H1 (cell line): ENCODE data around the gene CYB561D2. TPM values are rescaled to one million over a fixed set of nuclear protein-coding genes. Genes with fewer than 3 reads are reported as not detected.
A peak's percentile ranks its signal among the peaks of the same experiment; 100 is the strongest.

Source experiments
- CTCF ChIA-PET: fragments of 300-600 bp; sonication (Branson Sonifier 250); formaldehyde crosslinking; loops from one replicate; lab custom pipeline; 2021; ENCODE audit not compliant: partially characterized antibody; lab: Charles Lee
- POLR2A ChIA-PET: fragments of 300-600 bp; sonication (Branson Sonifier 250); formaldehyde crosslinking; loops from one replicate; lab custom pipeline; 2021; ENCODE audit warnings: inconsistent platforms; ENCODE audit not compliant: partially characterized antibody; lab: Charles Lee
- DNase-seq, 2 experiments: peaks; one replicate each; pipeline versions ENCODE4 v3.0.0 to v3.0.0-alpha.2; 2010 to 2022; ENCODE audit warnings: low spot score in 2 of 2, low read depth in 1 of 2, mixed read lengths in 1 of 2
- FAIRE-seq: peaks from 2 replicates; lab custom pipeline; 2011; peaks lifted over from hg19 to GRCh38; lab: Jason Lieb, UNC
- H2AFZ ChIP-seq: 2 replicates; pipeline ENCODE4 v1.8.1; 2012; ENCODE audit warnings: low read length, inconsistent platforms
- H2AK5ac ChIP-seq: 2 replicates; pipeline ENCODE4 v1.6.1; 2013; ENCODE audit warnings: low read depth, low read length
- H2BK120ac ChIP-seq: replicated peaks from 2 replicates; pipeline ENCODE3; 2013; ENCODE audit warnings: low read depth, low read length, inconsistent platforms
- H2BK12ac ChIP-seq: 2 replicates; pipeline ENCODE4 v1.6.1; 2013; ENCODE audit warnings: low read depth, low read length
- H2BK15ac ChIP-seq: 2 replicates; pipeline ENCODE4 v1.6.1; 2013; ENCODE audit warnings: low read length
- H2BK20ac ChIP-seq: 2 replicates; pipeline ENCODE4 v1.6.1; 2013; ENCODE audit warnings: low read length
- H2BK5ac ChIP-seq: 2 replicates; pipeline ENCODE4 v1.6.1; 2013; ENCODE audit warnings: low read depth, low read length
- H3K14ac ChIP-seq: 2 replicates; pipeline ENCODE4 v1.6.1; 2013; ENCODE audit warnings: inconsistent platforms; ENCODE audit not compliant: insufficient read length
- H3K18ac ChIP-seq: 2 replicates; pipeline ENCODE4 v1.6.1; 2013; ENCODE audit warnings: low read length; ENCODE audit errors: extremely low read depth
- H3K23ac ChIP-seq: 2 replicates; pipeline ENCODE4 v1.6.1; 2013; ENCODE audit warnings: inconsistent platforms; ENCODE audit not compliant: insufficient read length
- H3K23me2 ChIP-seq: 2 replicates; pipeline ENCODE4 v1.6.1; 2013; ENCODE audit warnings: low read depth, low read length
- H3K27ac ChIP-seq: 2 replicates; pipeline ENCODE4 v1.6.1; 2011; ENCODE audit warnings: low read depth, low read length, inconsistent platforms
- H3K27me3 ChIP-seq, 4 experiments: replicated peaks in 1 of 4; 1 replicate in 1 of 4; 2 replicates in 3 of 4; pipeline versions ENCODE4 v1.6.1 to v1.8.1; 2011 to 2013; ENCODE audit warnings: low read length in 3 of 4, mild to moderate bottlenecking in 3 of 4, inconsistent platforms in 2 of 4, mixed read lengths in 2 of 4, moderate library complexity in 1 of 4; ENCODE audit not compliant: control insufficient read depth in 3 of 4, insufficient read depth in 3 of 4; ENCODE audit errors: extremely low read depth in 1 of 4
- H3K36me3 ChIP-seq, 4 experiments: 2 replicates each; pipeline versions ENCODE4 v1.6.1 to v1.8.1; 2011 to 2013; ENCODE audit warnings: mild to moderate bottlenecking in 4 of 4, low read length in 3 of 4, moderate library complexity in 2 of 4, control low read depth in 1 of 4, inconsistent platforms in 1 of 4; ENCODE audit not compliant: insufficient read depth in 4 of 4, control insufficient read depth in 2 of 4
- H3K4ac ChIP-seq: replicated peaks from 2 replicates; pipeline ENCODE3; 2013; ENCODE audit warnings: low read length, low read depth, mixed read lengths, inconsistent platforms; ENCODE audit not compliant: insufficient read length
- H3K4me1 ChIP-seq, 4 experiments: replicated peaks in 1 of 4; 1 replicate in 1 of 4; 2 replicates in 3 of 4; pipeline versions ENCODE4 v1.6.1 to v1.8.1; 2011 to 2013; ENCODE audit warnings: low read length in 3 of 4, inconsistent platforms in 2 of 4, mixed read lengths in 1 of 4; ENCODE audit not compliant: insufficient read depth in 4 of 4, control insufficient read depth in 3 of 4
- H3K4me2 ChIP-seq, 2 experiments: 2 replicates each; pipeline versions ENCODE4 v1.6.1 to v1.8.1; 2011 to 2013; ENCODE audit warnings: low read depth in 2 of 2, low read length in 2 of 2, control low read depth in 1 of 2, inconsistent platforms in 1 of 2, mild to moderate bottlenecking in 1 of 2; ENCODE audit not compliant: insufficient read depth in 1 of 2
- H3K4me3 ChIP-seq, 4 experiments: fragments of 200-600, 300-600 bp in 1 of 4; sonication (generic), shearing (Covaris generic), sonication (Bioruptor Twin) in 1 of 4; 2 replicates each; pipeline versions ENCODE4 v1.5.1 to v1.8.1; 2011 to 2016; ENCODE audit warnings: low read length in 4 of 4, low read depth in 3 of 4, control low read depth in 2 of 4, inconsistent platforms in 2 of 4, mild to moderate bottlenecking in 2 of 4, mixed read lengths in 1 of 4, moderate library complexity in 1 of 4; ENCODE audit not compliant: insufficient read depth in 2 of 4; ENCODE audit errors: extremely low read depth in 1 of 4
- H3K56ac ChIP-seq: replicated peaks from 2 replicates; pipeline ENCODE3; 2013; ENCODE audit warnings: low read depth, mild to moderate bottlenecking, mixed read lengths, low read length, inconsistent platforms; ENCODE audit not compliant: insufficient read length
- H3K79me1 ChIP-seq: 2 replicates; pipeline ENCODE4 v1.6.1; 2013; ENCODE audit warnings: low read depth, low read length, control low read depth
- H3K79me2 ChIP-seq, 2 experiments: 2 replicates each; pipeline versions ENCODE4 v1.6.1 to v1.8.1; 2012 to 2013; ENCODE audit warnings: low read length in 2 of 2, mild to moderate bottlenecking in 2 of 2, inconsistent platforms in 1 of 2; ENCODE audit not compliant: insufficient read depth in 2 of 2, control insufficient read depth in 1 of 2
- H3K9ac ChIP-seq, 4 experiments: replicated peaks in 1 of 4; 1 replicate in 1 of 4; 2 replicates in 3 of 4; pipeline versions ENCODE4 v1.6.1 to v1.8.1; 2011 to 2013; ENCODE audit warnings: low read depth in 3 of 4, low read length in 3 of 4, control low read depth in 2 of 4, mild to moderate bottlenecking in 2 of 4, moderate library complexity in 2 of 4, inconsistent platforms in 1 of 4; ENCODE audit errors: extremely low read depth in 1 of 4
- H3K9me3 ChIP-seq, 2 experiments: 2 replicates each; pipeline versions ENCODE4 v1.6.1 to v1.8.1; 2012 to 2013; ENCODE audit warnings: mild to moderate bottlenecking in 2 of 2, moderate library complexity in 2 of 2, control low read depth in 1 of 2, inconsistent platforms in 1 of 2, low read depth in 1 of 2, low read length in 1 of 2, mixed read lengths in 1 of 2; ENCODE audit not compliant: insufficient read depth in 2 of 2
- H4K20me1 ChIP-seq, 2 experiments: replicated peaks in 1 of 2; 2 replicates each; pipeline versions ENCODE3 to v1.8.1; 2011 to 2013; ENCODE audit warnings: inconsistent platforms in 2 of 2, low read length in 2 of 2, mild to moderate bottlenecking in 1 of 2; ENCODE audit not compliant: insufficient read depth in 2 of 2, control insufficient read depth in 1 of 2
- H4K5ac ChIP-seq: 2 replicates; pipeline ENCODE4 v1.6.1; 2013; ENCODE audit warnings: low read length, low read depth, mixed read lengths, inconsistent platforms; ENCODE audit not compliant: insufficient read length
- H4K8ac ChIP-seq: 2 replicates; pipeline ENCODE4 v1.8.0; 2013; ENCODE audit warnings: mild to moderate bottlenecking, moderate library complexity, low read length, inconsistent platforms; ENCODE audit not compliant: insufficient read depth; ENCODE audit errors: extremely low read depth
- H4K91ac ChIP-seq: replicated peaks from 2 replicates; pipeline ENCODE3; 2013; ENCODE audit warnings: low read length, mixed read lengths, inconsistent platforms; ENCODE audit not compliant: insufficient read length
- KDM4A ChIP-seq: IDR thresholded peaks from one replicate; pipeline ENCODE4 v1.7.1; 2012; ENCODE audit warnings: low read depth, mild to moderate bottlenecking, moderate library complexity, low read length, inconsistent platforms; ENCODE audit not compliant: severe bottlenecking
- NRF1 ChIP-seq: IDR thresholded peaks from 2 replicates; pipeline ENCODE4 v1.6.1; 2011; ENCODE audit warnings: mild to moderate bottlenecking, low read depth, low read length, improper control_type of control experiment
- PHF8 ChIP-seq: fragments of 200-600 bp; sonication (generic); conservative IDR thresholded peaks from 2 replicates; pipeline ENCODE4 v1.7.1; 2012; ENCODE audit warnings: low read depth, mild to moderate bottlenecking, inconsistent platforms, low read length, moderate library complexity
- SAP30 ChIP-seq: fragments of 300-600 bp; sonication (generic); IDR thresholded peaks from 2 replicates; pipeline ENCODE4 v1.7.1; 2012; ENCODE audit warnings: low read length, moderate library complexity, mild to moderate bottlenecking, inconsistent platforms; ENCODE audit not compliant: insufficient read depth, insufficient replicate concordance
- SIN3A ChIP-seq, 2 experiments: IDR thresholded peaks in 1 of 2; conservative IDR thresholded peaks in 1 of 2; 2 replicates each; pipeline ENCODE4 v1.6.1; 2011 to 2012; ENCODE audit warnings: low read length in 2 of 2, improper control_type of control experiment in 1 of 2, low read depth in 1 of 2, mild to moderate bottlenecking in 1 of 2
- TEAD4 ChIP-seq: IDR thresholded peaks from 2 replicates; pipeline ENCODE4 v1.6.1; 2012; ENCODE audit warnings: low read depth, low read length, inconsistent platforms, mixed read lengths
- WGBS, 2 experiments: shearing (Covaris generic) in 1 of 2; methylation state at CpG; one replicate each; pipeline versions ENCODE4 v1.1.6 to v1.1.7; 2013 to 2015; ENCODE audit warnings: low lambda C conversion rate in 2 of 2, mixed read lengths in 2 of 2, inconsistent platforms in 1 of 2, low coverage in 1 of 2, missing lambda C conversion rate in 1 of 2; ENCODE audit not compliant: insufficient replicate concordance in 2 of 2, insufficient coverage in 1 of 2, insufficient read length in 1 of 2; ENCODE audit errors: extremely low coverage in 1 of 2, missing lambda C conversion rate in 1 of 2; 5-methylcytosine and 5-hydroxymethylcytosine counted together
- polyA plus RNA-seq, 7 experiments: library from polyadenylated mRNA; depleted of rRNA in 3 of 7; stranded (reverse) in 5 of 7; unstranded in 2 of 7; fragments of >200 nt in 5 of 7; fragments of 200-250 nt in 2 of 7; gene quantifications; 1 replicate in 5 of 7; 2 replicates in 1 of 7; 4 replicates in 1 of 7; pipeline versions ENCODE4 v1.2.1 to v1.2.3, GENCODE V29; 2011 to 2013; ENCODE audit warnings: missing spikeins in 2 of 7, mixed read lengths in 2 of 7
- total RNA-seq: library from RNA; stranded (reverse); fragmentation: NEBNext Ultra II Directional; extraction: Animal tissue kit (Norgen Biotek cat#: 25700); gene quantifications from 2 replicates; pipeline ENCODE4 v1.2.1, GENCODE V29; 2021

Gene CYB561D2
- total and polyA plus RNA-seq, 2 of the 8 experiments (the other 6 are each of a cell fraction or from before 2014, with no cell fraction given) = 9.8 to 34.0 TPM

GRCh38 chr3:50336452-50337174, 14.0 kb upstream of the CYB561D2 start:
- TF ChIP-seq TEAD4 (peak; percentile 76), NRF1 (no peak), SAP30 (peak; percentile 86), KDM4A (peak; percentile 26), SIN3A (conservative IDR thresholded peaks at IDR 0.05 in 1 of 2, IDR thresholded peaks at IDR 0.05 in 1 of 2; ENCODE audit: low read depth in 1 of 2, low read length in 2 of 2) (peak in 1 of 2 experiments; percentile 67; a peak in 1 of 4 replicates), PHF8 (no peak)
- Histone ChIP-seq H3K4me1 (peaks cover 0 to 15% (median 14%) of the 10 kb centered on the region in 4 experiments; a peak in 5 of 7 replicates), H2BK12ac (peak overlapping the region; percentile 11; the same call in 1 of the 2 replicates), H3K4me3 (peak overlapping the region; percentile 72 to 96 (median 88)), H2AFZ (0 out of 2 replicates have a peak overlapping the region, but pooled peaks have one; percentile 2), H3K4me2 (peak overlapping the region; percentile 95 to 98), H3K36me3 (peaks cover 2 to 5% (median 4%) of the 10 kb centered on the region in 4 experiments; a peak in 4 of 8 replicates), H3K23me2 (peaks cover 18% of the 10 kb centered on the region), H3K23ac (no peak overlapping the region), H4K91ac (peak overlapping the region; percentile 93), H4K20me1 (peaks cover 4 to 10% of the 10 kb centered on the region in 2 experiments), H4K8ac (peak overlapping the region; percentile 59; the same call in 1 of the 2 replicates), H3K79me1 (peaks cover 6% of the 10 kb centered on the region; the same call in 1 of the 2 replicates), H3K18ac (peak overlapping the region; percentile 61; the same call in 1 of the 2 replicates), H2BK20ac (no peak overlapping the region), H3K27me3 (peaks cover 18 to 37% (median 32%) of the 10 kb centered on the region in 4 experiments), H3K56ac (peak overlapping the region; percentile 79), H3K4ac (no peak overlapping the region), H3K9me3 (no peaks in the 10 kb centered on the region), H3K79me2 (peaks cover 0 to 28% of the 10 kb centered on the region in 2 experiments; a peak in 2 of 4 replicates), H3K9ac (peak overlapping the region; percentile 77 to 88 (median 84)), H2AK5ac (no peak overlapping the region), H3K14ac (no peak overlapping the region), H2BK5ac (peak overlapping the region; percentile 86; the same call in 1 of the 2 replicates), H3K27ac (peak overlapping the region; percentile 72; the same call in 1 of the 2 replicates), H2BK15ac (no peak overlapping the region), H4K5ac (peak overlapping the region; percentile 89), H2BK120ac (no peak overlapping the region)
- ChIA-PET POLR2A (interaction anchor here (0.6 to 4.4 kb wide), 21 partner anchors 8 to 233 kb away, joined by 3 to 40 read pairs (median 5); partner anchors contain the start of genes CYB561D2, HEMK1, HYAL2 and HYAL3), CTCF (interaction anchor here (0.7 to 7.7 kb wide), 18 partner anchors 8 to 1053 kb away, joined by 3 to 60 read pairs (median 4); partner anchors contain the start of genes CISH, HYAL1, HYAL2 and HYAL3)
- FAIRE-seq (no peak), DNase-seq (no peak)
- 2% methylated on average over 18 of the region's 31 CpGs; no CpG with 5 or more reads in 1 of the 2 experiments for WGBS, 2 experiments
